Epidermal melanocyte (primary cell): ENCODE data around the gene NOS1AP.

ENCODE experiments used
- DNase-seq: peaks from one replicate; pipeline ENCODE4 v3.0.0; 2011; ENCODE audit warnings: low spot score; ENCODE audit not compliant: insufficient read length

The NOS1AP gene

GRCh38 chr1:162088281-162088969, 18.9 kb downstream of the NOS1AP start:
- DNase-seq = no peak

- DNase-seq = no peak
These were observed 20.3 kb downstream of the NOS1AP start for GRCh38 chr1:162089748-162090147.

GRCh38 chr1:162090378-162090777, 20.9 kb downstream of the NOS1AP start:
- DNase-seq = no peak

GRCh38 chr1:162091681-162092524, 22.4 kb downstream of the NOS1AP start:
- no peak for DNase-seq

GRCh38 chr1:162093095-162093494, 23.6 kb downstream of the NOS1AP start:
- DNase-seq = no peak

- DNase-seq = no peak
These were observed 24.8 kb downstream of the NOS1AP start for GRCh38 chr1:162094271-162094670.

- DNase-seq = no peak
These were observed 25.2 kb downstream of the NOS1AP start for GRCh38 chr1:162094723-162095122.

GRCh38 chr1:162107911-162108310, 38.4 kb downstream of the NOS1AP start:
- DNase-seq = no peak

- no peak for DNase-seq
These were observed 38.9 kb downstream of the NOS1AP start for GRCh38 chr1:162108426-162108825.

- no peak for DNase-seq
These were observed 41.4 kb downstream of the NOS1AP start for GRCh38 chr1:162110910-162111309.

- no peak for DNase-seq
These were observed 42.1 kb downstream of the NOS1AP start for GRCh38 chr1:162111572-162111971.

GRCh38 chr1:162113419-162113818, 43.9 kb downstream of the NOS1AP start:
- DNase-seq = no peak

- no peak for DNase-seq
These were observed 47.7 kb downstream of the NOS1AP start for GRCh38 chr1:162117039-162117774.

- DNase-seq = no peak
These were observed 48.6 kb downstream of the NOS1AP start for GRCh38 chr1:162118063-162118462.

- no peak for DNase-seq
These were observed 59.3 kb downstream of the NOS1AP start for GRCh38 chr1:162128693-162129356.

- no peak for DNase-seq
These were observed 60.8 kb downstream of the NOS1AP start for GRCh38 chr1:162130308-162130707.

- no peak for DNase-seq
These were observed 62.2 kb downstream of the NOS1AP start for GRCh38 chr1:162131400-162132321.

- DNase-seq = no peak
These were observed 64.1 kb downstream of the NOS1AP start for GRCh38 chr1:162133566-162133965.

- DNase-seq = no peak
These were observed 65.2 kb downstream of the NOS1AP start for GRCh38 chr1:162134646-162135045.

- no peak for DNase-seq
These were observed 65.8 kb downstream of the NOS1AP start for GRCh38 chr1:162135271-162135775.
